ENCODE data around the gene CLEC4M. TPM values are rescaled to one million over a fixed set of nuclear protein-coding genes. Genes with fewer than 3 reads are reported as not detected.

Gene CLEC4M
- total RNA-seq, 2 donors from 2014 or later: not detected

DNA sequence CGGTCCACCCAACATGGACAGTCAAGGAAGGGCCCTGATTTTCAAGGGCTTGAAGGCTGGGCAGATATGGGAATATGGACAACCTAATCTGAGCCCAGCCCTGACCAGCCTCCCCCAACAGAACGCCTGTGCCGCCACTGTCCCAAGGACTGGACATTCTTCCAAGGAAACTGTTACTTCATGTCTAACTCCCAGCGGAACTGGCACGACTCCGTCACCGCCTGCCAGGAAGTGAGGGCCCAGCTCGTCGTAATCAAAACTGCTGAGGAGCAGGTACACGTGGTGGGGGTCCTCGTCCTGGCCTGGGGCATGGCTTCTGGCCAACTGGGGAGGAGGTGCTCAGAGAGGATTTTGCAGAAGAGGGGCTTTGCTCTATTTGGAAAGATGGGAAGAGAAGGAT is 3.5 kb downstream of the CLEC4M start:
- Histone ChIP-seq H3K9me3 (ENCODE audit: control insufficient read depth, low read length) (no peaks in the 10 kb centered on the region), H3K27ac (ENCODE audit: low read depth, low read length) (no peak overlapping the region), H3K36me3 (ENCODE audit: control insufficient read depth, insufficient read depth, low read length) (no peaks in the 10 kb centered on the region), H3K9ac (ENCODE audit: extremely low read depth, low read length, poor library complexity, severe bottlenecking) (no peak overlapping the region), H3K4me3 (ENCODE audit: low read length) (no peak overlapping the region), H3K4me1 (ENCODE audit: control insufficient read depth, insufficient read depth, low read length) (no peaks in the 10 kb centered on the region), H3K27me3 (ENCODE audit: control insufficient read depth, insufficient read depth, low read length, poor library complexity, severe bottlenecking) (peaks cover 5% of the 10 kb centered on the region)
- WGBS, 2 experiments (ENCODE audit: insufficient coverage in 1 of 2, insufficient read length in 1 of 2): 75 to 78% methylated on average over 5 to 11 of the region's 11 CpGs
- DNase-seq: no peak
- Mint-ChIP-seq H3K27me3 (ENCODE audit: insufficient read depth) (peaks cover 47% of the 10 kb centered on the region), H3K27ac (no peak overlapping the region), H3K4me1 (no peaks in the 10 kb centered on the region), H3K4me3 (no peak overlapping the region), H3K9me3 (peaks cover 11% of the 10 kb centered on the region), H3K36me3 (ENCODE audit: low read depth) (no peaks in the 10 kb centered on the region)
- no peak for TF ChIP-seq CTCF (conservative IDR thresholded peaks at IDR 0.05)

- Histone ChIP-seq H3K9ac (ENCODE audit: extremely low read depth, low read length, poor library complexity, severe bottlenecking) (no peak overlapping the region), H3K27me3 (ENCODE audit: control insufficient read depth, insufficient read depth, low read length, poor library complexity, severe bottlenecking) (peaks cover 5% of the 10 kb centered on the region), H3K4me3 (ENCODE audit: low read length) (no peak overlapping the region), H3K4me1 (ENCODE audit: control insufficient read depth, insufficient read depth, low read length) (no peaks in the 10 kb centered on the region), H3K27ac (ENCODE audit: low read depth, low read length) (no peak overlapping the region), H3K36me3 (ENCODE audit: control insufficient read depth, insufficient read depth, low read length) (no peaks in the 10 kb centered on the region), H3K9me3 (ENCODE audit: control insufficient read depth, low read length) (no peaks in the 10 kb centered on the region)
- Mint-ChIP-seq H3K4me3 (no peak overlapping the region), H3K4me1 (no peaks in the 10 kb centered on the region), H3K27me3 (ENCODE audit: insufficient read depth) (peaks cover 48% of the 10 kb centered on the region), H3K27ac (no peak overlapping the region), H3K36me3 (ENCODE audit: low read depth) (no peaks in the 10 kb centered on the region), H3K9me3 (peaks cover 6% of the 10 kb centered on the region)
- WGBS, 2 experiments (ENCODE audit: insufficient coverage in 1 of 2, insufficient read length in 1 of 2): 69 to 89% methylated on average over 3 to 4 of the region's 4 CpGs
- no peak for DNase-seq
- no peak for TF ChIP-seq CTCF (conservative IDR thresholded peaks at IDR 0.05)
These were observed 4.4 kb downstream of the CLEC4M start for GRCh38 chr19:7767487-7767886.

DNA sequence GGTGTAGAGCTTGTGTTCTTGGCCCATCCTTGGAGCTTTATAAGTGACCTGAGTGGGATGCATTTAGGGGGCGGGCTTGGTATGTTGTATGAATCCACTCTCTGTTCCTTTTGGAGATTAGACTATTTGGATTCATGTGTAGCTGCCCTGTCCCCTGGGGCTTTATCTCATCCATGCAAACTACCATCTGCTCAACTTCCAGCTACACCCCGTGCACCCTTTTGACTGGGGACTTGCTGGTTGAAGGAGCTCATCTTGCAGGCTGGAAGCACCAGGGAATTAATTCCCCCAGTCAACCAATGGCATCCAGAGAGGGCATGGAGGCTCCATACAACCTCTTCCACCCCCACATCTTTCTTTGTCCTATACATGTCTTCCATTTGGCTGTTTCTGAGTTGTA is 6.1 kb downstream of the CLEC4M start:
- H3K9me3 ChIP-seq (ENCODE audit: control insufficient read depth, low read length): no peaks in the 10 kb centered on the region
- no peaks in the 10 kb centered on the region for H3K9me3 Mint-ChIP-seq
- H3K36me3 Mint-ChIP-seq (ENCODE audit: low read depth): no peaks in the 10 kb centered on the region
- H3K27ac Mint-ChIP-seq: no peak overlapping the region
- WGBS, 2 experiments (ENCODE audit: insufficient coverage in 1 of 2, insufficient read length in 1 of 2): 67 to 85% methylated on average over 1 to 2 of the region's 2 CpGs
- H3K4me3 ChIP-seq (ENCODE audit: low read length): no peak overlapping the region
- H3K4me3 Mint-ChIP-seq: no peak overlapping the region
- no peaks in the 10 kb centered on the region for H3K4me1 Mint-ChIP-seq
- no peak for TF ChIP-seq CTCF (conservative IDR thresholded peaks at IDR 0.05)
- H3K27me3 ChIP-seq (ENCODE audit: control insufficient read depth, insufficient read depth, low read length, poor library complexity, severe bottlenecking): peaks cover 5% of the 10 kb centered on the region
- no peak overlapping the region for H3K9ac ChIP-seq (ENCODE audit: extremely low read depth, low read length, poor library complexity, severe bottlenecking)
- DNase-seq: peak; percentile 17
- H3K27me3 Mint-ChIP-seq (ENCODE audit: insufficient read depth): peaks cover 52% of the 10 kb centered on the region
- no peaks in the 10 kb centered on the region for H3K36me3 ChIP-seq (ENCODE audit: control insufficient read depth, insufficient read depth, low read length)
- H3K4me1 ChIP-seq (ENCODE audit: control insufficient read depth, insufficient read depth, low read length): no peaks in the 10 kb centered on the region
- H3K27ac ChIP-seq (ENCODE audit: low read depth, low read length): no peak overlapping the region

Measured in endodermal cell (in vitro differentiated cells).